Activated T-helper 2 cell treated with anti-CD3 and anti-CD28 coated beads, Interferon-gamma antibody, Interleukin-2, Interleukin-4, amounts not matched to agents 10 μg/mL and 5 μg/mL and 100 μg/mL, durations not matched to agents 14 hours and 24 hours and 36 hours (primary cell): ENCODE results near the gene CDC14A. TPM values are rescaled to one million over a fixed set of nuclear protein-coding genes. Genes with fewer than 3 reads are reported as not detected.

Experiments used
- DNase-seq: peaks from one replicate; pipeline ENCODE4 v3.0.0; 2021; ENCODE audit warnings: low spot score
- H3K27ac Mint-ChIP-seq: one replicate; pipeline ENCODE4 v1.8.0; 2021; ENCODE audit warnings: mixed read lengths
- H3K27me3 Mint-ChIP-seq: one replicate; pipeline ENCODE4 v1.8.0; 2021; ENCODE audit warnings: low read depth, mixed read lengths
- H3K36me3 Mint-ChIP-seq: one replicate; pipeline ENCODE4 v1.8.0; 2021; ENCODE audit warnings: low read depth, mixed read lengths
- H3K4me1 Mint-ChIP-seq: one replicate; pipeline ENCODE4 v1.8.0; 2021; ENCODE audit warnings: low read depth, mixed read lengths
- H3K4me3 Mint-ChIP-seq: one replicate; pipeline ENCODE4 v1.8.0; 2021; ENCODE audit warnings: low read depth, mild to moderate bottlenecking, moderate library complexity, mixed read lengths
- H3K9me3 Mint-ChIP-seq: one replicate; pipeline ENCODE4 v1.8.0; 2021; ENCODE audit warnings: mixed read lengths
- intact Hi-C: fragments of 100-400 bp; cut with micrococcal nuclease; formaldehyde crosslinking; loops from one replicate; pipeline ENCODE4 v1.15.1; 2023
- total RNA-seq: library from RNA; stranded (reverse); gene quantifications from 2 replicates; pipeline ENCODE4 v1.2.3, GENCODE V29; 2022

CDC14A gene
- total RNA-seq, 1 donor from 2014 or later = 10.3 TPM

- no peak for DNase-seq
- no peak overlapping the region for H3K27ac Mint-ChIP-seq
- peaks cover 35% of the 10 kb centered on the region for H3K36me3 Mint-ChIP-seq
- H3K9me3 Mint-ChIP-seq = no peaks in the 10 kb centered on the region
- intact Hi-C loops = no loop called here
- H3K4me1 Mint-ChIP-seq = peaks cover 1% of the 10 kb centered on the region
- no peak overlapping the region for H3K4me3 Mint-ChIP-seq
- no peaks in the 10 kb centered on the region for H3K27me3 Mint-ChIP-seq
These were observed 117.3 kb downstream of the CDC14A start for GRCh38 chr1:100469578-100469977.

- Mint-ChIP-seq H3K4me3 (no peak overlapping the region), H3K4me1 (no peaks in the 10 kb centered on the region), H3K36me3 (peaks cover 15% of the 10 kb centered on the region), H3K27ac (no peak overlapping the region), H3K27me3 (no peaks in the 10 kb centered on the region), H3K9me3 (no peaks in the 10 kb centered on the region)
- intact Hi-C loops = no loop called here
- DNase-seq = no peak
These were observed 122.5 kb downstream of the CDC14A start for GRCh38 chr1:100474834-100475233.

- Mint-ChIP-seq H3K27me3 (no peaks in the 10 kb centered on the region), H3K4me3 (no peak overlapping the region), H3K9me3 (no peaks in the 10 kb centered on the region), H3K27ac (no peak overlapping the region), H3K36me3 (peaks cover 25% of the 10 kb centered on the region), H3K4me1 (no peaks in the 10 kb centered on the region)
- intact Hi-C loops = no loop called here
- DNase-seq = no peak
These were observed 124.5 kb downstream of the CDC14A start for GRCh38 chr1:100476735-100477290.

- Mint-ChIP-seq H3K27me3 (no peaks in the 10 kb centered on the region), H3K4me1 (no peaks in the 10 kb centered on the region), H3K4me3 (no peak overlapping the region), H3K36me3 (peaks cover 31% of the 10 kb centered on the region), H3K9me3 (no peaks in the 10 kb centered on the region), H3K27ac (no peak overlapping the region)
- no peak for DNase-seq
- intact Hi-C loops = no loop called here
These were observed 126.5 kb downstream of the CDC14A start for GRCh38 chr1:100478816-100479215.

GRCh38 chr1:100479620-100480338 lies 127.5 kb downstream of the CDC14A start:
- H3K27ac Mint-ChIP-seq = no peak overlapping the region

GRCh38 chr1:100481303-100481702 lies 129.0 kb downstream of the CDC14A start:
- H3K4me3 Mint-ChIP-seq = no peak overlapping the region
- H3K27me3 Mint-ChIP-seq = no peaks in the 10 kb centered on the region
- H3K27ac Mint-ChIP-seq = no peak overlapping the region
- intact Hi-C loops = no loop called here
- no peaks in the 10 kb centered on the region for H3K9me3 Mint-ChIP-seq
- no peak for DNase-seq
- peaks cover 37% of the 10 kb centered on the region for H3K36me3 Mint-ChIP-seq
- H3K4me1 Mint-ChIP-seq = no peaks in the 10 kb centered on the region

More at GRCh38 chr1:100479620-100480338, 127.5 kb downstream of the CDC14A start:
- Mint-ChIP-seq H3K4me3 (no peak overlapping the region), H3K9me3 (no peaks in the 10 kb centered on the region), H3K27me3 (no peaks in the 10 kb centered on the region), H3K36me3 (peaks cover 31% of the 10 kb centered on the region), H3K4me1 (no peaks in the 10 kb centered on the region)
- intact Hi-C loops = no loop called here
- DNase-seq = no peak

- intact Hi-C loops = no loop called here
- Mint-ChIP-seq H3K36me3 (peaks cover 39% of the 10 kb centered on the region), H3K27ac (no peak overlapping the region)
These were observed 129.9 kb downstream of the CDC14A start for GRCh38 chr1:100482167-100482566.

GRCh38 chr1:100482748-100483147 lies 130.4 kb downstream of the CDC14A start:
- Mint-ChIP-seq H3K9me3 (no peaks in the 10 kb centered on the region), H3K4me3 (no peak overlapping the region), H3K27ac (no peak overlapping the region), H3K27me3 (no peaks in the 10 kb centered on the region), H3K36me3 (peaks cover 36% of the 10 kb centered on the region), H3K4me1 (no peaks in the 10 kb centered on the region)
- no peak for DNase-seq
- intact Hi-C loops = no loop called here

More at GRCh38 chr1:100482167-100482566, 129.9 kb downstream of the CDC14A start:
- H3K27me3 Mint-ChIP-seq = no peaks in the 10 kb centered on the region
- H3K9me3 Mint-ChIP-seq = no peaks in the 10 kb centered on the region
- no peak overlapping the region for H3K4me3 Mint-ChIP-seq
- no peak for DNase-seq
- no peaks in the 10 kb centered on the region for H3K4me1 Mint-ChIP-seq

GRCh38 chr1:100483230-100483629 lies 130.9 kb downstream of the CDC14A start:
- Mint-ChIP-seq H3K27me3 (no peaks in the 10 kb centered on the region), H3K4me1 (no peaks in the 10 kb centered on the region), H3K36me3 (peaks cover 36% of the 10 kb centered on the region), H3K9me3 (no peaks in the 10 kb centered on the region), H3K27ac (no peak overlapping the region), H3K4me3 (no peak overlapping the region)
- intact Hi-C loops = no loop called here
- DNase-seq = no peak

GRCh38 chr1:100485855-100486258 lies 133.6 kb downstream of the CDC14A start:
- intact Hi-C loops = no loop called here
- Mint-ChIP-seq H3K4me3 (no peak overlapping the region), H3K27ac (no peak overlapping the region), H3K9me3 (no peaks in the 10 kb centered on the region), H3K4me1 (no peaks in the 10 kb centered on the region), H3K36me3 (peaks cover 30% of the 10 kb centered on the region), H3K27me3 (no peaks in the 10 kb centered on the region)
- DNase-seq = no peak

- Mint-ChIP-seq H3K27ac (no peak overlapping the region), H3K4me3 (no peak overlapping the region), H3K27me3 (no peaks in the 10 kb centered on the region), H3K9me3 (no peaks in the 10 kb centered on the region), H3K4me1 (no peaks in the 10 kb centered on the region), H3K36me3 (peaks cover 26% of the 10 kb centered on the region)
- intact Hi-C loops = no loop called here
- no peak for DNase-seq
These were observed 142.2 kb downstream of the CDC14A start for GRCh38 chr1:100494393-100495084.

- H3K4me3 Mint-ChIP-seq = no peak overlapping the region
- no peak for DNase-seq
- intact Hi-C loops = no loop called here
These were observed 144.6 kb downstream of the CDC14A start for GRCh38 chr1:100496896-100497295.

GRCh38 chr1:100497796-100498195 lies 145.5 kb downstream of the CDC14A start:
- DNase-seq = no peak
- Mint-ChIP-seq H3K27ac (no peak overlapping the region), H3K9me3 (no peaks in the 10 kb centered on the region), H3K4me3 (no peak overlapping the region), H3K4me1 (no peaks in the 10 kb centered on the region), H3K36me3 (peaks cover 35% of the 10 kb centered on the region), H3K27me3 (no peaks in the 10 kb centered on the region)
- intact Hi-C loops = no loop called here

More at GRCh38 chr1:100496896-100497295, 144.6 kb downstream of the CDC14A start:
- H3K27ac Mint-ChIP-seq = no peak overlapping the region
- peaks cover 35% of the 10 kb centered on the region for H3K36me3 Mint-ChIP-seq
- no peaks in the 10 kb centered on the region for H3K27me3 Mint-ChIP-seq
- H3K9me3 Mint-ChIP-seq = no peaks in the 10 kb centered on the region
- no peaks in the 10 kb centered on the region for H3K4me1 Mint-ChIP-seq
